Sigmoid colon (tissue), 7 donors: ENCODE measurements around the gene IPCEF1. TPM values are rescaled to one million over a fixed set of nuclear protein-coding genes. Genes with fewer than 3 reads are reported as not detected.

ENCODE experiments used
- DNase-seq: peaks from one replicate; pipeline ENCODE4 v3.0.0-alpha.2; 2019
- H3K27ac ChIP-seq, 4 donors: fragments of 200-600 bp; sonication (generic); one replicate each; pipeline ENCODE4 v1.5.1; 2016 to 2019; ENCODE audit warnings: mild to moderate bottlenecking in 1 of 4
- H3K27me3 ChIP-seq, 3 donors: fragments of 200-600 bp; sonication (generic); one replicate each; pipeline ENCODE4 v1.5.1; 2019; ENCODE audit warnings: mild to moderate bottlenecking in 1 of 3
- H3K36me3 ChIP-seq, 4 donors: fragments of 200-600 bp; sonication (generic); one replicate each; pipeline ENCODE4 v1.5.1; 2016 to 2019
- H3K4me1 ChIP-seq, 4 donors: fragments of 200-600 bp; sonication (generic); one replicate each; pipeline ENCODE4 v1.5.1; 2017 to 2019
- H3K4me3 ChIP-seq, 4 donors: fragments of 200-600 bp; sonication (generic); one replicate each; pipeline ENCODE4 v1.5.1; 2017 to 2019; ENCODE audit warnings: mild to moderate bottlenecking in 2 of 4, moderate library complexity in 1 of 4
- H3K9me3 ChIP-seq, 4 donors: fragments of 200-600 bp in 3 of 4; sonication (generic) in 3 of 4; one replicate each; pipeline versions ENCODE4 v1.5.1 to v1.6.1; 2013 to 2019
- CTCF ChIP-seq, 4 experiments: fragments of 450-650 bp in 3 of 4; fragments of 200-600 bp in 1 of 4; IDR thresholded peaks; one replicate each; pipeline ENCODE4 v1.5.1; 2016 to 2019; ENCODE audit warnings: antibody characterized with exemption in 4 of 4, mild to moderate bottlenecking in 3 of 4, moderate library complexity in 2 of 4
- EP300 ChIP-seq, 4 donors: sonication (generic); formaldehyde crosslinking; IDR thresholded peaks; one replicate each; pipeline ENCODE4 v1.6.1; 2017; ENCODE audit warnings: antibody characterized with exemption in 4 of 4
- POLR2A ChIP-seq, 2 donors: fragments of 450-650 bp; IDR thresholded peaks; one replicate each; pipeline ENCODE4 v1.6.1; 2016; ENCODE audit warnings: antibody characterized with exemption in 2 of 2, mild to moderate bottlenecking in 2 of 2, moderate library complexity in 2 of 2
- POLR2AphosphoS5 ChIP-seq, 4 donors: sonication (generic); formaldehyde crosslinking; IDR thresholded peaks; one replicate each; pipeline ENCODE4 v1.6.1; 2017; ENCODE audit warnings: antibody characterized with exemption in 4 of 4
- WGBS, 2 donors: extraction: QIAGEN DNeasy Blood & Tissue Kit; methylation state at CpG; one replicate each; pipeline ENCODE4 v1.1.7; 2013; 5-methylcytosine and 5-hydroxymethylcytosine counted together
- intact Hi-C: fragments of 100-400 bp; cut with DNase I; formaldehyde crosslinking; loops from one replicate; pipeline ENCODE4 v1.15.1; 2023
- polyA plus RNA-seq, 3 donors: library from polyadenylated mRNA; stranded (reverse); fragments of 200-250 nt; gene quantifications; one replicate each; pipeline ENCODE4 v1.2.3, GENCODE V29; 2013
- total RNA-seq, 4 donors: library from RNA; depleted of rRNA; stranded (reverse); fragments of >200 nt; gene quantifications; one replicate each; pipeline ENCODE4 v1.1.0, GENCODE V29; 2016
- donor health status: healthy with polysubstance abuse.
- donor health status: Bipolar disorder and iron deficiency.
- donor health status: healthy.

Gene IPCEF1
- total and polyA plus RNA-seq, 7 donors: 0.28 to 5.5 (median 0.71) TPM

- intact Hi-C loops: no loop called here
- WGBS, 2 donors: 79 to 92% methylated on average over 1 of the region's 1 CpG
- no peaks in the 10 kb centered on the region for H3K27me3 ChIP-seq
- DNase-seq: no peak
- no peaks in the 10 kb centered on the region for H3K9me3 ChIP-seq
- H3K27ac ChIP-seq: no peak overlapping the region
- H3K4me3 ChIP-seq: no peak overlapping the region
- TF ChIP-seq POLR2A (IDR thresholded peaks at IDR 0.05): no peak
- no peak for TF ChIP-seq EP300 (IDR thresholded peaks at IDR 0.05)
- TF ChIP-seq CTCF (IDR thresholded peaks at IDR 0.05): no peak
- TF ChIP-seq POLR2AphosphoS5 (IDR thresholded peaks at IDR 0.05): no peak
- no peaks in the 10 kb centered on the region for H3K36me3 ChIP-seq
- H3K4me1 ChIP-seq: no peaks in the 10 kb centered on the region
Measured at GRCh38 chr6:154111025-154111424, 245.6 kb downstream of the IPCEF1 start.

- intact Hi-C loops: no loop called here
- WGBS, 2 donors: 87 to 90% methylated on average over 2 of the region's 2 CpGs
Measured at GRCh38 chr6:154106251-154106650, 250.4 kb downstream of the IPCEF1 start.

More at GRCh38 chr6:154106251-154106650, 250.4 kb downstream of the IPCEF1 start:
- Histone ChIP-seq H3K4me1 (no peaks in the 10 kb centered on the region), H3K4me3 (no peak overlapping the region), H3K9me3 (no peaks in the 10 kb centered on the region), H3K27ac (no peak overlapping the region), H3K27me3 (no peaks in the 10 kb centered on the region), H3K36me3 (no peaks in the 10 kb centered on the region)
- no peak for DNase-seq
- TF ChIP-seq POLR2A (IDR thresholded peaks at IDR 0.05): no peak
- TF ChIP-seq EP300 (IDR thresholded peaks at IDR 0.05): no peak
- TF ChIP-seq CTCF (IDR thresholded peaks at IDR 0.05): no peak
- no peak for TF ChIP-seq POLR2AphosphoS5 (IDR thresholded peaks at IDR 0.05)

Other genes starting within 250 kb of the IPCEF1 start
- 10 to 100 TPM; 12.8 to 16.8 (median 14.4) TPM for gene CNKSR3, start 153.9 kb upstream of the IPCEF1 start, total RNA-seq
- 10 to 100 TPM in 2 of 3 donors, 1 to 10 TPM in 1; 6.0 to 17.4 (median 15.3) TPM for gene CNKSR3, start 153.9 kb upstream of the IPCEF1 start, polyA plus RNA-seq